ENCODE results near the gene RBM10.
A peak's percentile ranks its signal among the peaks of the same experiment; 100 is the strongest.

RBM10 gene

DNA sequence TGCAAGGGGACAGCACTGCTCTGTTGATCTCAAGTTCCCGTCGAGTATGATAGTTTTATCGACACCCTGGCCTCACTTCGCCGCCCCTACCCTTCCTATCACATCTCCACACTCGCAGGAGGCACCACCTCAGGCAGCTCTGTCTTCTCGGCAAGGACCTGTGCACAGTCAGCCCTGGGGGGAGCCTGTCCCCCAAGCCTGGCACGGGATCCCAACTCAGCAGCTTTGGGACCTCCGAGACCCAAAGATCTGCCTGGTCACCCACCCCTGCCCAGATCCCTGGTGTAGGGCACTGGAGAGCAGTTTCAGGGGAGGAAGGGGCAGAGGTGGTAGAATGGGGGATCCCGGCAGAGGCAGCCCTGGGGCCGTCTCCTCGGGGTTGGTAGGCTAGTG, 30.6 kb downstream of the RBM10 start:
- no peak for ATAC-seq
- no peak for DNase-seq

DNA sequence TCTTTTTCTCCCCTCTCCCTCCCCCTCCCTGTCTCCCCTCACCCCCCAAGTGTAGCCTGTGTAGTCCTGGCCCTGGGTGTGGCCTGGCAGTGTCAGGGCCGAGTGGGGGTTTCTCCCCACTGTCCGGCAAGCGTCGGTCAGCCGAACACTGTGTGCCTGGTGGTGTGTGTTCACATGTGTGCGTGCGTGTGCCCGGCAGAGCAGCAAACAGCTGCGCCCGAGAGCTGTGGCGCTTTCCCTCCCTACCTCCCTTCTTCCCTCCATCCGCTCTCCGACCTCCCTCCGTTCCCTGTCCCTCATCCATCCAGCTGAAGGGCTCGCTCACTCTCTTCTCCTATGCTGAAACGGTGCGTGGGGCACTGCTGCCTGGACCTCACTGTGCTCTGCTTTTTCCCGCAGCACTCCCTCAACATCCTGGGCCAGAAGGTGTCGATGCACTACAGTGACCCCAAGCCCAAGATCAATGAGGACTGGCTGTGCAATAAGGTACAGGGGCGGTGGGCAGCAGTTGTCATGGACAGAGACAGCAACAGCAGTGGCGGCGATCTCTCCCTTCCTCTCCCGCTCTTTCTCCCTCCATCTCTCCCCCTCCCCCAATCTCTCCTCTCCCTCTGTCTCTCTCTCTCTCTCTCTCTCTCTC, 31.2 kb downstream of the RBM10 start:
- ATAC-seq (no peak), DNase-seq (no peak)

DNA sequence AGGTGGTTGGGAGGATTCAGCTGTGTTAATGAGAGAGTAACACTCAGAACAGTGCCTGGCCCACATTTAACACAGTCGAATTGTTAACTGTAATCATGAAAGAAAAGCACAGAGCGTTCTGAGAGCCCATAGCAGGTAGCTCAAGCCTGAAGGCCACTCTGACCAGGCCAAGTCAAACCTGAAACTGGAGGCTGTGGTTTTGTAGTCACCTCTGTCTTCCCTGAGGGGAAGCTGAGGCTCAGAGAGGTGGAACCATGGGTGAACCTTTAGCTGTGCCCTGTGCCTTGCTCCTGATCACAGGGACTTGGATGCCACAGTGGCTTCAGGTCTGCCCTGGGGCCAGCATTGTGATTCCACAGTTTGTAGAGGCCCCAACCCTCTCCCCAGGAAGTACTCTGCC, 32.1 kb downstream of the RBM10 start:
- DNase-seq (no peak), ATAC-seq (no peak)

DNA sequence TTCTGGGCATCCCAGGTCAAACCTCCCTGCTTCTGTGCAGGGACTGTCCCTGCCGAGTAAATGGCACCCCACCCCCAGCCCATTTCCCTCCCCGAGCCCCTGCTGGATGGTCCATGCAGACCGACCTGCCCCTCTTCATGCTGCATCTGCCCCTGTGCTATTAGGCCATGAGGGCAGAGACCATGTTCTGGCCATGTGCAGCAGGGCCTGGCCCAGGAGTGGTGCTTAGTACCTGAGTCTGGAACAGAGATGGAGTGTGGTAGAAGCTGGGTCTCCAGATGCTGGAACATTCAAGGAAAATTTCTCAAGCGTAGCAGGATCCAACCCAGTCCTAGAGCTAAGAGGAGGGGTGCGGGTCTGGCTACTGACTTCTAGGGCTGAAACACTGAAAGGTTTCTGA, 33.3 kb downstream of the RBM10 start:
- no peak for DNase-seq
- ATAC-seq = no peak

DNA sequence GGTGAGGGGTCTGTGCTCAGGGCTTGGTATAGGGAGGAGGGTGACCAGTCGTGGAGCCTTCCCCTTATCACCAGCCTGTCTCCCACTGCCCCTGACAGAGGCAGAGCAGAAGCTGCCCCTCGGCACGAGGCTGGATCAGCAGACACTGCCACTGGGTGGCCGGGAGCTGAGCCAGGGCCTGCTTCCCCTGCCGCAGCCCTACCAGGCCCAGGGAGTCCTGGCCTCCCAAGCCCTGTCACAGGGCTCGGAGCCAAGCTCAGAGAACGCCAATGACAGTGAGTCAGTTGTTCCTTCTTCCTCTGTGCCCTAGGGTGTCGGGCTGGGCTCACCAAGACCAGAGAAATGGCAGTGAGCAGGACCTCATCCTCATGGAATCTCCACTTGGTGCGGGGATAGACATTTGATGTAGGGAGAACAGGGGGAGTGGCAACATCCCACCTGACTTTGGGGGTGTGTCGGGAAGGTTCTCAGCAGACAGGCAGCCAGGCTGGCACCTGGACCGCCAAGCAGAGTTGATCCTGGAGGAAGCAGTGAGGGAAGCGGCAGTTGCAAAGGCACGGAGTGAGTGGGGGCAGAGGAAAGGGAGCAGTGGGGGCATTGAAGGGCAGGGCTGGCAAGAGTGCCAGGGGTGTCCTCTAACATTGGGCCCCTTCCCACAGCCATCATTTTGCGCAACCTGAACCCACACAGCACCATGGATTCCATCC, 34.4 kb downstream of the RBM10 start:
- DNase-seq = no peak
- no peak for ATAC-seq

DNA sequence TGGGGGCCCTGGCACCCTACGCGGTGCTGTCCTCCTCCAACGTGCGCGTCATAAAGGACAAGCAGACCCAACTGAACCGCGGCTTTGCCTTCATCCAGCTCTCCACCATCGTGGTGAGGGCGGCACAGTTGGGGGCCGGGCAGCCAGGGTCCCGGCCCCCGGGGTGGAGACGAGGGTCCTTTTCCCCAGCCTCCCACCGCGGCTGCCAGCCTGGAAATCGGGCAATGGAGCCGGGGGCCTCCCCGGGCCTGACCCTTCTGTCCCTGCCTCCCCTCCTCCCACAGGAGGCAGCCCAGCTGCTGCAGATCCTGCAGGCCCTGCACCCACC, 34.9 kb downstream of the RBM10 start:
- no peak for ATAC-seq
- no peak for DNase-seq

DNA sequence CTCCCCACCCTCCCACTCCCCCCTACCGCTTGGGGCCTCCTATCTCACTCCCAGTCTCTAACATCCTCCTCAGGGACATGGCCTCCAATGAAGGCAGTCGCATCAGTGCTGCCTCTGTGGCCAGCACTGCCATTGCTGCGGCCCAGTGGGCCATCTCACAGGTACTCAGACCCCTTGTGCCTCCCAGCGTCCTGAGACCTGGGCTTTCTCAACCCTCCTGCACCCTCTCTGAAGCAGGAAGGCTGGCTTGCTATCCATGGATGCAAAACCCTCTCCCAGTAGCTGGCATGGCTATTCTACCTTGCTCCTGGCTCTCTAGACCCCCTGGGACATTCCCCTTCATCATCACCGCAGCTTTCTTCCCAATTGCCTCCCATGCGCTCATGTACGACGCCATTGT, 35.3 kb downstream of the RBM10 start:
- ATAC-seq (no peak), DNase-seq (no peak)

DNA sequence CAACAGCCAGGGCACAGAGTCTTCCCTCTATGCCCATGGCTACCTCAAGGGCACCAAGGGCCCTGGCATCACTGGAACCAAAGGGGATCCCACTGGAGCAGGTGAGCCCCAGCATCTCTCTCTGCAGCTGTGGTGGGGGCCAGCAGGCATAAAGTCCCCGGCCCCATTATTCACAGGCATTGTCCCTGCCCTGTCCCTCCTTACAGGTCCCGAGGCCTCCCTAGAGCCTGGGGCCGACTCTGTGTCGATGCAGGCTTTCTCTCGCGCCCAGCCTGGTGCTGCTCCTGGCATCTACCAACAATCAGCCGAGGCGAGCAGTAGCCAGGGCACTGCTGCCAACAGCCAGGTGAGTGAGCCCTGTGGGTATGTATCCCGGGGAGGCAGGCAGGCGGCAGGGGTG, 36.3 kb downstream of the RBM10 start:
- no peak for ATAC-seq
- no peak for DNase-seq

DNA sequence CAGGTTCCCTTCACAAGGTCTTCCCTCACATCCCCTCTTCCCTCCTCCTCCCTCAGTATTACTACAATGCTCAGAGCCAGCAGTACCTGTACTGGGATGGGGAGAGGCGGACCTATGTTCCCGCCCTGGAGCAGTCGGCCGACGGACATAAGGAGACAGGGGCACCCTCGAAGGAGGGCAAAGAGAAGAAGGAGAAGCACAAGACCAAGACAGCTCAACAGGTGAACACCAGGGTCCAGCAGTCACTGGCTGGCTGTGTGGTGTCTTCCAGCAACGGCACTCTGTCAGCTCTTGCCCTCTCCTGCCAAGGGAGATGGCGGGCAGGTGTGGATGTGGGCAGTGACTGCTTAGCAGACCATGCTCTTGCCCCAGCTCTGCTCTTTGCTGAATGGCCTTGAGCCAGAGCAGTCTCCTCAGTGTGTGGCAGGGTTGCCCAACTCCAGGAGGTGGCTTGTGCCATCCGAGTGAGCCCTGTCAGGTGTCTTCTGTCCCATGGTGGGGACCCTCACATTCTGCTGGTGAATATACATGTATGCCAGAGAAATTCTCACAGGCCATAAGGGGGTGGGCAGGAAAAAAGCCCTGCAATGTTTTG, 37.2 kb downstream of the RBM10 start:
- DNase-seq (no peak), ATAC-seq (no peak)

DNA sequence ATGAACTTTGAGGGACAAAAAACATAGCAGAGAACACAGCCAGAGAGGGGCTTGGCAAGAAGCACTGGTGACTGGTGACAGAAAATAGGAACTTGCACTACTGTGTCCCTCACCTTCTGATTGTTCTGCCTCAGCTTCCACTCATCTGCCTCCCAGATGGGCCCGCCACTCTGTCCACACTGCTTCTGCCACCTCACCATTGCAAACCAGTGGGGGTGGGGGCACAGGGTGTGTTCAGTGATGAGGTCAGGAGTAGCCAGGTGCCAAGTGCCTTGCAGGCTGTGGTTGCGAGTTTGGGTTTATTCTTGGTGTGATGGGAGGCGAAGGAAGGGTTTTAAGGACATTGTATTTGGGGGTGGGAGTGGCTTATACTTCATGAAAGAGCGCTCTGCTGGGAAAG, 39.5 kb downstream of the RBM10 start:
- ATAC-seq (no peak), DNase-seq (no peak)

DNA sequence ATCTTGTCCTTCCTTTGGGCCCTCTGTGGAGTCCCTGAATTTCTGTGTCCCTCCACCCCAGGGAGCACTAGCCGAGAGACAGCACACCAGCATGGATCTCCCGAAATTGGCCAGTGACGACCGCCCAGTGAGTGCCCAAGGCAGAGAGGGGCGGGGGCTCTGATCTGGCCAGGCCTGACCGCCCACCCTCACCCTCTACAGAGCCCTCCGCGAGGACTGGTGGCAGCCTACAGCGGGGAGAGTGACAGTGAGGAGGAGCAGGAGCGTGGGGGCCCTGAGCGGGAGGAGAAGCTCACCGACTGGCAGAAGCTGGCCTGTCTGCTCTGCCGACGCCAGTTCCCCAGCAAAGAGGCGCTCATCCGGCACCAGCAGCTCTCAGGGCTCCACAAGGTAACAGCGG, 40.2 kb downstream of the RBM10 start:
- no peak for ATAC-seq
- no peak for DNase-seq

DNA sequence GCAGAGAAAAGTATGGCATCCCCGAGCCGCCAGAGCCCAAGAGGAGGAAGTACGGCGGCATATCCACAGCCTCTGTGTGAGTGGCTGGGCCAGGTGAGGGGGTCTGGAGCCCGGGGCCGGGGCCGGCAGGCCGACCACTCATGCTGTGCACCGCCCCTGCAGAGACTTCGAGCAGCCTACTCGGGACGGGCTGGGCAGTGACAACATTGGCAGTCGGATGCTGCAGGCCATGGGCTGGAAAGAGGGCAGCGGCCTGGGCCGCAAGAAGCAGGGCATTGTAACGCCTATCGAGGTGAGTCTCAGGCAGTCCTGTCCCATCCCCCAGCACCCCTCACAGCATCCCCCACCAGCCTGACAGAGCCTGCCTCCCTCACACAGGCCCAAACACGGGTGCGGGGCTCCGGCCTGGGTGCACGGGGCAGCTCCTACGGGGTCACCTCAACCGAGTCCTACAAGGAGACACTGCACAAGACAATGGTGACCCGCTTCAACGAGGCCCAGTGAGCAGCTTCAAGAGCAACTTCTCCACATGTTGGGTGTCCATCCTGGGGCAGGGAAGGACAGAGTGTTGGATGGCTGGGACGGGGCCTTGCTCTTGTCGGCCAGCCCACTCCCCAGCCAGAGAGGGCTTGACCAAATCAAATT, 41.2 kb downstream of the RBM10 start:
- ATAC-seq (no peak), DNase-seq (no peak)

DNA sequence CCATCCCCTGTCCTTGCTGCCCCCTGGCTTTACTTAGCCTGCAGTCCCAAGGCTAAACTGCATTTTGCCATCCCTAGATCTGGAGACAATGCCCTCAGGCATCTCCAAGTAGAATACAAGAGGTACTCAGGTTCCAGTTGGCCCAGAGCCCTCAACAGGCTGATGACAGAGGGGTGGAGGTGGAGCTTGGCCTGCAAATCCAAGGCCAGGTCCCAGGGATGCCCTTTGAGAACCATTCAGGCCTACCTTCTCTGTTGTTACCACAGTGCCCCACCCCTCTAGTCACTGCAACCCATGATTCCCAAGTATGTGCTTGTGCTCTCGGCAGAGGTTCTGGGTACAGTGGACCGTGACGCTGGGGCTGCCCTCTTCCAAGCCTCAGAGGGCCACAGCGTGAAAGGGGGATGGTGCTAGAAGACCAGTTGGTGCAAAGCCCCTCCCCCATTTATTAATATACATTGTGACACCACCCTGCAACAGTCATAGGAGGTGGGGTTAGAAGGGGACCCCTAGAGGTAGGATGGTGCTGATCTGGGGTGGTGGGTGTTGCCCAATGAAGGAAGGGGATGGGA, 42.2 kb downstream of the RBM10 start:
- no peak for ATAC-seq
- no peak for DNase-seq

DNA sequence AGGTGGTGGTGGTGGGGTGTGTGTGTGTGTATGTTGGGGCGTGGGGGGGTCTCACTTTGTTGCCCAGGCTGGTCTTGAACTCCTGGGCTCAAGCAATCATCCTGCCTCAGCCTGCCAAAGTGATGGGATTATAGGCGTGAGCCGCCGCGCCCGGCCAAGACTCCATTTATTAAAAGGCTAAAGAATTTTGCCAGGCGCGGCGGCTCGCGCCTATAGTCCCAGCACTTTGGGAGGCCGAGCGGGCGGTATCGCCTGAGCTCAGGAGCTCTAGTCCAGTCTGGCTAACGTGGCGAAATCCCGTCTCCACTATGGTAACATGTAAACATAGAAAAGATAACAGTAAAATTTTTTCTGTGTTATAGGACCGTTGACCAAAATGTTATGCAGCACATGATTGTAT, 44.9 kb downstream of the RBM10 start:
- ATAC-seq = no peak

DNA sequence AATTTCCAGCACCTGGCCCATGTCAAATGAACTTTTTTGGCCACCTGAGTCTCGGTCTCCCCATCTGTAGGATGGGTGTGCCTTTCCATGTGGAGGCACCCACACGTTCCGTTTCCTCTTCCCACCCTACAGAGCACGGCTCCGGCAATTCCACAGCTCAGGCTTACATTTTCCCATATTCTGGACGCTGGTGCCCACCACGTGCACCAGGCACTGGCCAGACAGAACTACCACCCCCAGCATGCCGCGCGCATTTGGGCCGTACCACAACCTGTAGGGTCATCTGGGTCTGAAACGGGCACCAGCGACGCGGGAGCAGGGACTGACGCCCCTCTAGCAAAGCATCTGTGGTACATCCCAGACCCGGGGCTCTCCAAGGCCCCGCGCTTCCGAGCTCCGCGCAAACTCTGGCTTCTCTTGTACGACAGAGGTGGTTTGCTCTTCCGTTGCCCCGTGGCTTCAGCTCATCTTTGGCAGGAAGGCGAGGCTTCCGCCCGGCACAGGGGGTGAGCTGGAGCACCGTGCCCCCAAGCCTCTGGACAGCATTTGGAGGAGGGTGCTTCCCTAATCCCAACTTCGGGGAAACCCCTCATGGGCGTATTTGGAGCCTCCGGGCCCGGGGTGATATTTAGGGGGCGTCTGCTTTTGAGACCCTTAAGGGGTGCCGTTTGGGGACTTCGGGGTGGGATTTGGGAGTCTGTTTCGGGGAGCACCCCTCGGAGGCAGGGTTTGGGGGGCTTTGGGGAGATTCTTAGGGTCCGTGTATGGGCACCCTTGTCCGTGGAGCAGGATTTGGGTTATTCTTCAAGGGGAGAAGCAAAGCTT, 45.6 kb downstream of the RBM10 start:
- ATAC-seq = peak; percentile 84
- peak; percentile 81 for DNase-seq

More for the DNA sequence above, 44.9 kb downstream of the RBM10 start:
- no peak for DNase-seq

DNA sequence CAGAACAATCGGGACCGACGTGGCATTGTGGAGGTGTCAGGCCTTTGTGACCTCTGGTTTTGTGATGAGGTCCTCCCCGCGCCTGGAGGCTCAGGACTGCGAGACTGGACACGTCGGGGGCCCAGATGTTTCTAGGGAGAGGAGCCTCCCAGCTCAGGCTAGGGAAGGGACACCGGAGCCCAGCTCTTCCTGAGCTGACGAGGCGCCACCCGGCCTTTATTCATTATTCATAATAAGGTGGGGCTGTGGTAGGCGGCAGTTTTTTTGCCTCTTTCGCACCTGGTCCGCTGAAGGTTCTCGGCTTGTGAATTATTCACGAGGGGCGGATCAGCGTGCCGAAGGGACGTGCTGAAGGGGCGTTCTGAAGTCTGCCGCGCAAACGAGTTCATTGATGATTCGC, 46.3 kb downstream of the RBM10 start:
- peak; percentile 47 for DNase-seq
- ATAC-seq = no peak

DNA sequence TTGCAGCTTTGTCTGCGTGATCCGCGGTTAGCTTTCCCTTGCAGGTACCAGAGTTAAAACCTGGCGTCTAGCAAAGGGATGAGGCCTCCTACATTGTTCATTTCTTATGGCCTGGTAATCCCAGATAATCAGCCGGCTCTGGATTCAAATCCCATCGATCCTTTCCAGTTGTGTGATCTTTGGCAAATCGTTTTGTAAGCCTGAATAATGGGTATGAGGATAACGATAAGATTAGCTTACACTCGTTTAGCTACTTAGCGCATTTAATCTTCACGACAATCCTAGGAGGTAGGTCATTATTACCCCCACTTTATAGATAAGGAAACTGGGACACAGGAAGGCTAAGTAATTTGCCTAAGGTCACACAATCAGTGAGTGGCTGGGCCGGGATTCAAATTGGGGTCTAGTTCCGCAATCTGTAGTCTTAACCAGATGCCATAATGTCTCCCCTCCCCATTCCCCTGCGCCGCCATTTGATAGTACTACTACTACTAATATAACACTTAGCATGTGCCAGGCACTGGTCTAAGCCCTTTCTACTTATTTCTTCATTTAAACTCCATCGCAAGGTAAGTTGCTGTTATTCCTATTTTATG, 46.9 kb downstream of the RBM10 start:
- ATAC-seq (no peak), DNase-seq (no peak)

DNA sequence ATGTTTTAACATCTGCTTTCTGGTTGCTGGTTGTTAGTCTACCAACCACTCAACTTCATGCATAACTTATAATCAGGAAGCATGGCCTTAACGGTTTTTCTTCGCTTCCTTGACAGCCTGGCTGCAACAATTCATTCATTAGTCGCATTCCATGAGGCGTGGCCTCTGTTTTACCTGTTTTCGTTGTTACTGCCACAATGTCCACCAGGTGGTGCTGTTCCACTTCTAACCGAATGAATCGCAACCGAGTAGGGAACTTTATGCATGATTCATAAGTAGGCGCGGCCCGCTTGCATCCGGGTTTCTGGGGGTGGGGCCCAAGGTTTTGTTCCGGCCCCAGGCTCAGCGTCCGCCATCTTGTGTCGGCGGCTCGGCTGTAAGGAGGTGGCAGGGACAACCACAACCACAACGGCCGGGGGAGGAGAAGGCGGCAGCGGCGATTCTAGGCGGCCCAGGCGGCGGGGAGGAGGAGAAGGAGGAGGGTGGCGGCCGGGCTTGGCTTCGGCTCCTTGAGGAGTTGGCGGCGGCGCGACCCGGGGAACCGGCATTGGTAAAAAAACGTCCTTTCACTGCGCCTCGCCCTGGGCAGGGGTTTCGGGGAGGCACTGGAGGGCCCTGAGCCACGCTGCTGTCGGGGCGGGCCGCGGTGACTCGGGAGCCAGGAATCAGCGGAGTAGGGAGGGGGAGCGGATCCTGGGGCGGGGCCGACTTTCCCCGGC, 48.6 kb downstream of the RBM10 start, which contains the start of gene UBA1:
Gene UBA1, plus strand, starts transcription at position 355 of the 719 bp plus-strand sequence. CDS start 4,974 bp downstream, outside the sequence.
- peak; percentile 65 for ATAC-seq
- peak; percentile 88 for DNase-seq

DNA sequence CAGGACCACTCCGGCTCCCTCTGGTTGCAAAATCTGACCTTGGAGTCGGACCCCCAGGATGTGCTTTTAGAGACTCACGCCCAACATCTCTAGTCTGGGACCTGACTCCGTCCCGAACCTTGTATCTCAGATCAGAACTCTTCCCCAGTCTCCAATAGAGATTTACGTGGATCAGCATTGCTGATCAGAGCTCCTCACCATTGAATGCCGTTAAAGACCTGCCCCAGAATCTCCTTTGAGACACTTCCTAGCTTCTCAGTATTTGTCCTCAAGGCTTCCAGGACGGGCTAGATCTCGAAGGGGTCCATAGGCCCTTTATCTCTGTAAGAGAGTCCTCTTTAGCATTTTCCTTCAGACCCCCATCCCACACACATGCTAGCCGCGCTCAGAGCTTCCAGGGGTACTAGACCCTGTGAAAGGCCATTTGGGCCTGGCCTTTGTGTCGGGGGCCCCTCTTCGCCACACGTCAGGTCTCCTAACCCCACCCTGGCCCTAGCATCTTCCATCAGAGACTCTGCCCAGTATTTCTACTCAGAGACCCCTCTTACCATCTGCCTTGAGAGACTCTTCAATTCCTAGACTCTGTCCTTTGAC, 49.3 kb downstream of the RBM10 start:
- DNase-seq = no peak
- ATAC-seq = no peak

DNA sequence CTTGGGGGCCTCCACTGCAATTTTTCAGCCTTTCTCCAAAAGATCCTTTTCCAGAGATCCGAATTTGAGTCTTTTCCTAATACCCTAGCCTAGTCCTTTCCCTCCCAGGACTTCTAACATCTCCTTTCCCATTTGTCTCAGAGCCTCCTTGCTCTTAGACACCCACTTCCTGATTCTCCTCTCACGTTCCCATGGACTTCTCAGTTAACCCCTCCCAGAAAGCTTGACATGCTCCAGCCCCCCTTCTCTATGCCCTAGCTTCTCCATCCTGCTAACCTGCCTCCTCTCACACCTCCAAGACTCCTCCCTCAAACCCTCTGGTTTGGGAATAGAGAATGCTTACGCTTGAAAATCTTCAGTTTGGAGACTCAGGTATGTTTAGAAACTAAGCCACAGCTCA, 51.1 kb downstream of the RBM10 start:
- no peak for ATAC-seq
- no peak for DNase-seq

DNA sequence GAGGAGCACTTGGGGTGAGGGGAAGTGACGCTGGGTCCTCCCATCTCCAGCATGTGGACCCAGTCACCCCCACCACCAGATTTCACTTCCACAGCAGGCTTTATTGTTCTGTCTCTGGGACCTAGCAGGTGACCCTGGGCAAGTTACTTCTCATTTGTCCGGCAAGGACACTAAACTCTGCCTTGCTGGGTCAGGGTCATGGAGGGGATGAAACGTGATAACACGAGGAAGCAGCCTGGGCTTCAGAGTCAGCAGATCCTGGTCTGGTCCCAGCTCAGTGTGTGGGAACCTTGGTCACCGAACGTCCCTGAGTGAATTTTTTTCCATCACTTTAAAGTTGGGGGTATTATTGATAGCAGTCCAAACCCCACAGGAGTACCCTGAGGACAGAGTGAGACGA, 52.5 kb downstream of the RBM10 start:
- ATAC-seq (no peak), DNase-seq (no peak)

Data from stimulated activated naive CD8-positive, alpha-beta T cell treated with anti-CD3 and anti-CD28 coated beads, Interleukin-15, Interleukin-2, amounts not matched to agents 100 U/mL and 50 U/mL, for 24 hours (primary cell).